Stimulated activated CD4-positive, alpha-beta T cell treated with anti-CD3 and anti-CD28 coated beads, Interleukin-12 subunit alpha, Interleukin-12 subunit beta, amount 100 ng/mL, for 4 hours (primary cell): ENCODE measurements around the gene MMD.
"Not testable (repeated sequence)": the region's sequence is repeated elsewhere in the genome, so short reads cannot be mapped to it uniquely, and the experiment has no call there.

Source experiments
- DNase-seq: peaks from one replicate; pipeline ENCODE4 v3.0.0-alpha.2; 2020

The MMD gene

GRCh38 chr17:55421179-55421934, at the start of gene MMD:
Gene MMD (minus strand): TSS chr17:55421835. CDS start chr17:55421695, 140 bp downstream.
- no peak for DNase-seq

- DNase-seq: no peak
Observed at GRCh38 chr17:55466671-55467070, 45.0 kb upstream of the MMD start.

GRCh38 chr17:55465771-55466170, 44.1 kb upstream of the MMD start:
- not testable (repeated sequence) for DNase-seq

GRCh38 chr17:55463600-55463999, 42.0 kb upstream of the MMD start:
- DNase-seq: no peak

- no peak for DNase-seq
Observed at GRCh38 chr17:55462711-55463110, 41.1 kb upstream of the MMD start.

- DNase-seq: no peak
Observed at GRCh38 chr17:55462234-55462633, 40.6 kb upstream of the MMD start.

- DNase-seq: peak; percentile 41
Observed at GRCh38 chr17:55458978-55459377, 37.3 kb upstream of the MMD start.

- DNase-seq: no peak
Observed at GRCh38 chr17:55458287-55458900, 36.8 kb upstream of the MMD start.

GRCh38 chr17:55456307-55457240, 34.9 kb upstream of the MMD start:
- no peak for DNase-seq

- DNase-seq: no peak
Observed at GRCh38 chr17:55454906-55455474, 33.4 kb upstream of the MMD start.

GRCh38 chr17:55453839-55454557, 32.4 kb upstream of the MMD start:
- no peak for DNase-seq

- no peak for DNase-seq
Observed at GRCh38 chr17:55452139-55452790, 30.6 kb upstream of the MMD start.

GRCh38 chr17:55451758-55452138, 30.1 kb upstream of the MMD start:
- no peak for DNase-seq

GRCh38 chr17:55451203-55451641, 29.6 kb upstream of the MMD start:
- no peak for DNase-seq

- no peak for DNase-seq
Observed at GRCh38 chr17:55450232-55450825, 28.7 kb upstream of the MMD start.

- no peak for DNase-seq
Observed at GRCh38 chr17:55448681-55449080, 27.0 kb upstream of the MMD start.

- DNase-seq: no peak
Observed at GRCh38 chr17:55446581-55447205, 25.1 kb upstream of the MMD start.

GRCh38 chr17:55446004-55446403, 24.4 kb upstream of the MMD start:
- DNase-seq: not testable (repeated sequence)

GRCh38 chr17:55444471-55445441, 23.1 kb upstream of the MMD start:
- DNase-seq: no peak

GRCh38 chr17:55443904-55444303, 22.3 kb upstream of the MMD start:
- DNase-seq: no peak
